Osteocyte (in vitro differentiated cells): Measurements from ENCODE around the gene METTL1. TPM values are rescaled to one million over a fixed set of nuclear protein-coding genes. Genes with fewer than 3 reads are reported as not detected.
"Not testable (repeated sequence)": the region's sequence is repeated elsewhere in the genome, so short reads cannot be mapped to it uniquely, and the experiment has no call there.

Experiments
- DNase-seq: peaks from one replicate; pipeline ENCODE4 v3.0.0; 2021; ENCODE audit warnings: mixed read lengths; ENCODE audit not compliant: unreplicated experiment; ENCODE audit errors: extremely low spot score
- H3K27ac Mint-ChIP-seq: one replicate; pipeline ENCODE4 v1.8.0; 2021; ENCODE audit warnings: mild to moderate bottlenecking, mixed read lengths; ENCODE audit not compliant: unreplicated experiment
- H3K27me3 Mint-ChIP-seq: one replicate; pipeline ENCODE4 v1.8.0; 2021; ENCODE audit warnings: mixed read lengths; ENCODE audit not compliant: unreplicated experiment
- H3K36me3 Mint-ChIP-seq: one replicate; pipeline ENCODE4 v1.8.0; 2021; ENCODE audit warnings: mixed read lengths; ENCODE audit not compliant: unreplicated experiment
- H3K4me1 Mint-ChIP-seq: one replicate; pipeline ENCODE4 v1.8.0; 2021; ENCODE audit warnings: mixed read lengths; ENCODE audit not compliant: unreplicated experiment
- H3K4me3 Mint-ChIP-seq: one replicate; pipeline ENCODE4 v1.8.0; 2021; ENCODE audit warnings: mild to moderate bottlenecking, moderate library complexity, mixed read lengths; ENCODE audit not compliant: unreplicated experiment
- H3K9me3 Mint-ChIP-seq: one replicate; pipeline ENCODE4 v1.8.0; 2021; ENCODE audit warnings: mixed read lengths; ENCODE audit not compliant: unreplicated experiment
- total RNA-seq: library from RNA; stranded (reverse); gene quantifications from 2 replicates; pipeline ENCODE4 v1.2.1, GENCODE V29; 2021
- TF ChIP-seq, protein P1 (sequence below): fragments of 200-600 bp; sonication (generic); IDR thresholded peaks from 2 replicates; pipeline ENCODE4 v1.5.0; 2021; ENCODE audit warnings: antibody characterized with exemption, mild to moderate bottlenecking, moderate library complexity

The METTL1 gene
- total RNA-seq, 1 donor from 2014 or later, result 23.9 TPM

DNA sequence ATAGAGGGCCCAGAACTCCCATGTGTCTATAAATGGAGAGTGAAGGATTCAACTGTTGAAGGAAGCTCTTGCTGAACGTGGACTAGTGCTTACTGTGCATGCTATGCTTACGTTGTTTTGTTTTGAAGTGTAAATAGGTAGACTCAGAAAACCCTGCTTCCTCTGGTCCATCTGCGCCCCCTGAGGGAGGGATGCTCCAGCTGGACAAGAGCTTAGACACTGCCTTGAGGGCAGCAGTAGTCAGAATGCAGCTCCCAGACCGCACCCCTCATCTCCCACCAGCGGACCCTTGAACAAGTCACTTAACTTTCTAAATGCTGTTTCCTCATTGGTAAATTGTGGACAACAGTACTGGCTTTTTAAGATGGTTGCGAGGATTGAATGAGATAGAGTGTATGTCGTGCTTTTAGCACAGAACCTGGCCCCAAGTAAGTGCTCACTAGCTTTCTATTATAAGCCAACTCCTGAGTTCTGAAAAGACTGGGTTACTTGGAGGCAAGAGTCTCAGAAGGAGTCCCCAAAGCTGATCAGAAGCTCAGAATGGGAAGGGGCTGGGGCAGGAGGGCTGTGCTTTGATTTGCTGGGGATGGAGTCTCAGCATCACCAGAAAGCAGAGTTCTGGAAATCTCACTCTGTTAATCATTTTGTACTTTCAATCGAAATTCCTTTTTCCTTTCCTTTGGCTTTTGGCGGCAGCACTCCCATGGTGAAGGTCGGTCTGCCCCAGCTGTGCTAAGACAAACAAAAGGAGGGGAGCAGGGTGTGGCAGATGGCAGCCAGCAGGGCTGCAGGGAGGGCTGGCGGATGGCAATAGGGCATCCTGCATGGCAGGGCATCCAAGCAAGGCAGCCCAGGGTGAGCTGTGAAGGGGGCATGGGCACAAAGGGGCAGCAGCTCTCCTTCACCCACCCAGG lies 48.9 kb downstream of the METTL1 start:
- Mint-ChIP-seq H3K27me3 (peaks cover 2% of the 10 kb centered on the region), H3K4me1 (peaks cover 23% of the 10 kb centered on the region), H3K36me3 (peaks cover 26% of the 10 kb centered on the region), H3K27ac (no peak overlapping the region), H3K9me3 (no peaks in the 10 kb centered on the region), H3K4me3 (no peak overlapping the region)
- DNase-seq, result peak; percentile 76
- TF ChIP-seq, protein P1, sequence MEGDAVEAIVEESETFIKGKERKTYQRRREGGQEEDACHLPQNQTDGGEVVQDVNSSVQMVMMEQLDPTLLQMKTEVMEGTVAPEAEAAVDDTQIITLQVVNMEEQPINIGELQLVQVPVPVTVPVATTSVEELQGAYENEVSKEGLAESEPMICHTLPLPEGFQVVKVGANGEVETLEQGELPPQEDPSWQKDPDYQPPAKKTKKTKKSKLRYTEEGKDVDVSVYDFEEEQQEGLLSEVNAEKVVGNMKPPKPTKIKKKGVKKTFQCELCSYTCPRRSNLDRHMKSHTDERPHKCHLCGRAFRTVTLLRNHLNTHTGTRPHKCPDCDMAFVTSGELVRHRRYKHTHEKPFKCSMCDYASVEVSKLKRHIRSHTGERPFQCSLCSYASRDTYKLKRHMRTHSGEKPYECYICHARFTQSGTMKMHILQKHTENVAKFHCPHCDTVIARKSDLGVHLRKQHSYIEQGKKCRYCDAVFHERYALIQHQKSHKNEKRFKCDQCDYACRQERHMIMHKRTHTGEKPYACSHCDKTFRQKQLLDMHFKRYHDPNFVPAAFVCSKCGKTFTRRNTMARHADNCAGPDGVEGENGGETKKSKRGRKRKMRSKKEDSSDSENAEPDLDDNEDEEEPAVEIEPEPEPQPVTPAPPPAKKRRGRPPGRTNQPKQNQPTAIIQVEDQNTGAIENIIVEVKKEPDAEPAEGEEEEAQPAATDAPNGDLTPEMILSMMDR, result no peak

DNA sequence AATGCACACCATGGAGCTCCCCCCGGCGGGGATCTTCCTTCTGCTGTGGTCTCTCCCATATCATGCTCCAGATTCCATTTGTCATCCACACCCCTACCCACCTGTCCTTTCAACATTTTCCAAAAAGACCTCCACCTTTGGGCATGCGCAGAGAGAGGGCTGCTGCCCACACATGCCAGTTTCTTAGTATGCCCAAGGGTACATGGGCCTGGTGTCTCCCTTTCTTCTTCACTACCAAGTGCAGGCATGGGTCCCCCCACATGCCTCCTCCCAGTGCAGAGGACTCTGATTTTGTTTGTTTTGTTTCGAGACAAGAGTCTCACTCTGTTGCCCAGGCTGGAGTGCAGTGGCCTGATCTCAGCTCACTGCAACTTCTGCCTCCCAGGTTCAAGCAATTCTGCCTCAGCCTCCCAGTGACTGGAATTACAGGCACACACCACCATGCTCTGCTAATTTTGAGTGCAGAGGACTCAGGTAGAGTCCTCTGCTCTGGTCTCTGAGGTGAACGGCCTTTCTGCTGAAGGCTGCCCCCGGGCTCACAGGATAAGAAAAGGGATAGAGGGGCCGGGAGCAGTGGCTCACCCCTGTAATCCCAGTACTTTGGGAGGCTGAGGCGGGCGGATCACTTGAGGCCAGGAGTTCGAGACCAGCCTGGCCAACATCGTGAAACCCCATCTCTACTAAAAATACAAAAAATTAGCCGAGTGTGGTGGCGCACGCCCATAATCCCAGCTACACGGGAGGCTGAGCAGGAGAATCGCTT lies 49.9 kb downstream of the METTL1 start:
- H3K9me3 Mint-ChIP-seq, H3K27ac Mint-ChIP-seq, H3K27me3 Mint-ChIP-seq, H3K4me3 Mint-ChIP-seq: not testable (repeated sequence)
- H3K4me1 Mint-ChIP-seq, result peaks cover 22% of the 10 kb centered on the region
- peaks cover 27% of the 10 kb centered on the region for H3K36me3 Mint-ChIP-seq
- DNase-seq, result peak; percentile 68

DNA sequence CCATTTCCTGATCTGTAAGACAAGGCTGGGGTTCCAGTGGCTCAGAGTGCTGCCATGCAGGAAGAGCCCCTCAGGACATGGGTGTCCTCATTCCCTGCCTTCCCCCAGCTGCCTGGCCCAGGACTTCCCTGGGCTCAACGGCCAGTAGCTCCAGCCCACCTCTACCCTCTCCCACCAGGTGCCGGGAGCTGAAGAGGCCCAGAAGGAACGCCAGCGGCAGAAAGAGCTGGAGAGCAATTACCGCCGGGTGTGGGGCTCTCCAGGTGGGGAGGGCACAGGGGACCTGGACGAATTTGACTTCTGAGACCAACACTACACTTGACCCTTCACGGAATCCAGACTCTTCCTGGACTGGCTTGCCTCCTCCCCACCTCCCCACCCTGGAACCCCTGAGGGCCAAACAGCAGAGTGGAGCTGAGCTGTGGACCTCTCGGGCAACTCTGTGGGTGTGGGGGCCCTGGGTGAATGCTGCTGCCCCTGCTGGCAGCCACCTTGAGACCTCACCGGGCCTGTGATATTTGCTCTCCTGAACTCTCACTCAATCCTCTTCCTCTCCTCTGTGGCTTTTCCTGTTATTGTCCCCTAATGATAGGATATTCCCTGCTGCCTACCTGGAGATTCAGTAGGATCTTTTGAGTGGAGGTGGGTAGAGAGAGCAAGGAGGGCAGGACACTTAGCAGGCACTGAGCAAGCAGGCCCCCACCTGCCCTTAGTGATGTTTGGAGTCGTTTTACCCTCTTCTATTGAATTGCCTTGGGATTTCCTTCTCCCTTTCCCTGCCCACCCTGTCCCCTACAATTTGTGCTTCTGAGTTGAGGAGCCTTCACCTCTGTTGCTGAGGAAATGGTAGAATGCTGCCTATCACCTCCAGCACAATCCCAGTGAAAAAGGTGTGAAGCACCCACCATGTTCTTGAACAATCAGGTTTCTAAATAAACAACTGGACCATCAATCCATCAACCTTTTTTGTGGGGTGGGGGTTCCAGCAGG lies 51.0 kb downstream of the METTL1 start:
- no peaks in the 10 kb centered on the region for H3K27me3 Mint-ChIP-seq
- TF ChIP-seq, protein P1, result no peak
- H3K4me1 Mint-ChIP-seq, result peaks cover 16% of the 10 kb centered on the region
- no peaks in the 10 kb centered on the region for H3K9me3 Mint-ChIP-seq
- no peak overlapping the region for H3K4me3 Mint-ChIP-seq
- peaks cover 25% of the 10 kb centered on the region for H3K36me3 Mint-ChIP-seq
- DNase-seq, result peak; percentile 73
- H3K27ac Mint-ChIP-seq, result no peak overlapping the region

DNA sequence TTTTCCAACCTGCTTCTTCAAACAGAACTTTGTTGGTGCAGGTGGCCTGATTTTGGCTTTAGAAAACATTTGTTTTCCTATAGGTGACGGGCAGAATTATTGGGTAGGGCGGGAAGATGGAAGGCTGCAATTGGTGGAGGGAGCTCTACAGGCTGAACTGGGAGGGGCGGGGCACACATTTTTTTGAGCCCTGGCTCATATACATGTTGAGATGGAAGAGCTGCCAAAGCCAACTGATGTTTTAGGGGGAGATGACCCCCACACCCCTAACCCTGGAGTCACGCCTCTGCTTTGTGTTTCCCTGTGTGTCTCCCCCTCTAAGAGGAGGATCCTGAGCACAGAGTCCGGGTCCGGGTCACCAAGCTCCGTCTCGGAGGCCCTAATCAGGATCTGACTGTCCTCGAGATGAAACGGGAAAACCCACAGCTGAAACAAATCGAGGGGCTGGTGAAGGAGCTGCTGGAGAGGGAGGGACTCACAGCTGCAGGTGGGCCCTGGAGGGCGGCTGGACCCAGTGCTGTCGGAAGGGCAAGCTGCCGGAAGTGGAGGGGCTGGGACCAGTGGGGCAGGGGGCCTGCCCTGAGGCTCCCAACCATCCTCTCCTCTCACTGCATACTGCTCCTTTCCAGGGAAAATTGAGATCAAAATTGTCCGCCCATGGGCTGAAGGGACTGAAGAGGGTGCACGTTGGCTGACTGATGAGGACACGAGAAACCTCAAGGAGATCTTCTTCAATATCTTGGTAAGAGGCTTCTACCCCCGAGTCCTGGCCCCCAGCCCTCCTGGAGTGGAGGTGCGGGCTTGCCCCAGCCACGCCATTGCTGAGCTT lies 51.9 kb downstream of the METTL1 start:
- H3K27me3 Mint-ChIP-seq, result no peaks in the 10 kb centered on the region
- peaks cover 28% of the 10 kb centered on the region for H3K36me3 Mint-ChIP-seq
- H3K4me3 Mint-ChIP-seq, result no peak overlapping the region
- DNase-seq, result peak; percentile 82
- H3K9me3 Mint-ChIP-seq, result no peaks in the 10 kb centered on the region
- H3K4me1 Mint-ChIP-seq, result peaks cover 13% of the 10 kb centered on the region
- TF ChIP-seq, protein P1, result no peak
- no peak overlapping the region for H3K27ac Mint-ChIP-seq
